ENCODE results near the gene UCHL1.
"Not testable (repeated sequence)": the region's sequence is repeated elsewhere in the genome, so short reads cannot be mapped to it uniquely, and the experiment has no call there.

The UCHL1 gene

GRCh38 chr4:41290479-41290878, 33.8 kb downstream of the UCHL1 start:
- DNase-seq (ENCODE audit: low spot score) = no peak

GRCh38 chr4:41294445-41295062, 37.8 kb downstream of the UCHL1 start:
- no peak for DNase-seq (ENCODE audit: low spot score)

GRCh38 chr4:41296995-41297394, 40.3 kb downstream of the UCHL1 start:
- DNase-seq (ENCODE audit: low spot score) = no peak

- no peak for DNase-seq (ENCODE audit: low spot score)
These were observed 41.1 kb downstream of the UCHL1 start for GRCh38 chr4:41297832-41298231.

- DNase-seq (ENCODE audit: low spot score) = no peak
These were observed 42.8 kb downstream of the UCHL1 start for GRCh38 chr4:41299486-41299885.

- DNase-seq (ENCODE audit: low spot score) = no peak
These were observed 44.4 kb downstream of the UCHL1 start for GRCh38 chr4:41301137-41301536.

- DNase-seq (ENCODE audit: low spot score) = no peak
These were observed 46.8 kb downstream of the UCHL1 start for GRCh38 chr4:41303372-41304118.

GRCh38 chr4:41304221-41304620, 47.5 kb downstream of the UCHL1 start:
- no peak for DNase-seq (ENCODE audit: low spot score)

GRCh38 chr4:41305476-41305875, 48.7 kb downstream of the UCHL1 start:
- DNase-seq (ENCODE audit: low spot score) = peak; percentile 74

- no peak for DNase-seq (ENCODE audit: low spot score)
These were observed 50.9 kb downstream of the UCHL1 start for GRCh38 chr4:41307638-41308037.

- DNase-seq (ENCODE audit: low spot score) = no peak
These were observed 51.7 kb downstream of the UCHL1 start for GRCh38 chr4:41308398-41308797.

GRCh38 chr4:41315426-41315825, 58.7 kb downstream of the UCHL1 start:
- not testable (repeated sequence) for DNase-seq (ENCODE audit: low spot score)

- DNase-seq (ENCODE audit: low spot score) = no peak
These were observed 59.1 kb downstream of the UCHL1 start for GRCh38 chr4:41315862-41316261.
